Measurements from ENCODE around the gene CCKAR. TPM values are rescaled to one million over a fixed set of nuclear protein-coding genes. Genes with fewer than 3 reads are reported as not detected.

The CCKAR gene
- 0.13 TPM in 1 of 2 replicates, not detected in the other for total RNA-seq

GRCh38 chr4:26490111-26490959 is at the start of gene CCKAR:
Gene CCKAR, minus strand, starts transcription at chr4:26490484. Its CDS starts 217 bp downstream, at chr4:26490267.

Other genes starting within 250 kb of the CCKAR start
- gene RBPJ, start 169.5 kb downstream of the CCKAR start, total RNA-seq = 56.1 and 70.3 TPM in 2 replicates
- 30.8 and 61.4 TPM in 2 replicates for gene TBC1D19, start 93.6 kb upstream of the CCKAR start, total RNA-seq